GM19397 (cell line): ENCODE measurements around the gene SLC36A3.
A peak's percentile ranks its signal among the peaks of the same experiment; 100 is the strongest.
"Not testable (repeated sequence)": the region's sequence is repeated elsewhere in the genome, so short reads cannot be mapped to it uniquely, and the experiment has no call there.

Experiments used
- ATAC-seq: cut with Tn5 transposase; IDR thresholded peaks from one replicate; pipeline ENCODE4 v1.9.1; 2021; ENCODE audit warnings: mild to moderate bottlenecking, moderate library complexity; ENCODE audit not compliant: unreplicated experiment

The SLC36A3 gene

DNA sequence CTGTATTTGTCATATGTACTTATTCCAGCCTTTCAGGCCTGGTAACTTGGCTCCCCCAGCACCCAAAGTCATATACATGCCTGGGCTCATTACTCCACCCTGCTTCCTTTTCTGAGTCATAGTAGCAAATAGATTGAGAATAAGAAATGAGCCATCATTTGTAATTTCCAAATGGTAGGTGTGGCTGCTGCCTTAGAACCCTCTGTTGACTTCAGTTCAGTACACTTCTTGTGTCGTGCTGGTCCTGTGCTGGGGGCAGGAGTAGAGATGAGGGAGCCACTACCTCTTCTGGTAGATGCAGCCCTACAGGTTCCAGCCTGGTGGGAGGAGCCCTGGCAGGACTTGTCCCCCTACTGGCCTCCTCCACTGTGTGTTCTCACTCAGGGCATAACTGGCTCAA, 39.5 kb downstream of the SLC36A3 start:
- ATAC-seq: no peak

DNA sequence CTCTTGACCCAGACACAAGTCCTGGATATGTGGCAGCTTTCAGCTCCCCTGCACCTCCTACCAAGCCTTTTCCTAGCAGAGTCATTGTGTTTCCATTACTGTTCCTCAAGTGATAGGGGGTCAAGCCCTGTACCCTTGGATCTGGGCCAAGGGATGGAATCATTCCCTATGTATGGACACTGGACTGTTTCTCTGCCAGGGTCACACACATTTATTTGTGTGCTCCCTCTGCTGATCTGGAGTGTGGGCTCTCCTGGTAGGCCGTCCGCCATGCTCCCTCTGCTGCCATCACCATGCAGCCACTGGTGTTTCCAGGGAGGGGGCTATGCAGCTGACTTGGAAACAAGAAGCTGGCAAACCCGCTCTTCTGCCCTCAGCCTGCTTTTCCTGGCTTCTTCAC, 41.0 kb downstream of the SLC36A3 start:
- no peak for ATAC-seq

DNA sequence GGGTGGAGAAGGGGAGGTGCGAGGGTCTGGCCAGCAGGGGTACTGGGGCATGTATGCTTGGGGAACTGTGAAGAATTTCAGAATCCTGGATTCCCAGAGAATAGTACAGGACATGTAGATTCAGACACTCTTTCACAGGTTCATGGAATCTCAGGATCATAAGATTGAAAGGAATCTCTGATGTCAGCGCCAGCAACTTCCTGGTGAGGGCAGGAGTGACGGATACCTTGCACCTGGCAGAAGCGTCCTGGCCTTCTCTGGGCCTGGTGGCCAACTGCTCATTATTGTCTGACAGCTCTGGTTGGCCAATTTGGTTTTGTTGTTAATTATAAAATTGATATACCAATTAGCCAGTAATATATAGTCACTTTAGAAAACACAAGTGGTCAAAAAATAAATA, 43.6 kb downstream of the SLC36A3 start:
- no peak for ATAC-seq

DNA sequence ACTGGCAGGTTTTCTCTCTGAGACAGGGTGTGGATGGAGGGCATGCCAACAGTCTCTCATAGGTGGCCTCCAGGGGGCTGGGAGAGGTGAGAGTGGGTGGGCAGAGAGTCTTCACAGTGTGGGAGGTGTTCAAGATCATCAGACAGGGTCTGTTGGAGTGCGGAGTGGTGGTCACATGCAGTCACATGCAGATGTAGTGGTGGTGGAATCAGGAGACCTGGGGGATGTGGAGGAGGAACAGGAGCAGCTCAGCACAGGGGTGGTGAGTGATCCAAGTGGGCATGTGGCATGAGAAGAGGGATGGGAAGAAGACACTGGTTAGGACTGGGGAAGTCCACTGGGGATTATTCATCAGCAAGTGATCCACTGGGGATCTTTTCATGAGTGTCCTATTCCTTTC, 44.8 kb downstream of the SLC36A3 start:
- no peak for ATAC-seq

DNA sequence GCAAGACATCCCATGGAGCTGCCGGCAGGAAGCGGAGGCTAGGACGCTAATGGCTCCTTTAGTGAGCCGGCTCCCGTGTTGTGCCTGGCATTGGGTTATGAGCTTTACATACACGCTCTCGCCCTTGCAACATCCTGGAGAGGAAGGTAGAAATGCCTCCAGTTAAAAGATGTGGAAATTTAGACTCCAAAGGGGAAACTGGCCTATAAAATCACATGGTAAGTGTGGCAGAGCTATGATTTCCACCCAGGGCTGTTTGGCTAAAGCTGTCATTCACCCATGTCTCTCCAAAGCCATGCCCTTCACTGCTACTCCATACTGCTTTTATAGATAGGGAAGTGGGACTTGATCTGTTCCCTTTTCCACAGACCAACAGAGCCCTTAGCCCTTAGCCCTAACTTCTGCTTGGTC, 45.4 kb downstream of the SLC36A3 start:
- no peak for ATAC-seq

DNA sequence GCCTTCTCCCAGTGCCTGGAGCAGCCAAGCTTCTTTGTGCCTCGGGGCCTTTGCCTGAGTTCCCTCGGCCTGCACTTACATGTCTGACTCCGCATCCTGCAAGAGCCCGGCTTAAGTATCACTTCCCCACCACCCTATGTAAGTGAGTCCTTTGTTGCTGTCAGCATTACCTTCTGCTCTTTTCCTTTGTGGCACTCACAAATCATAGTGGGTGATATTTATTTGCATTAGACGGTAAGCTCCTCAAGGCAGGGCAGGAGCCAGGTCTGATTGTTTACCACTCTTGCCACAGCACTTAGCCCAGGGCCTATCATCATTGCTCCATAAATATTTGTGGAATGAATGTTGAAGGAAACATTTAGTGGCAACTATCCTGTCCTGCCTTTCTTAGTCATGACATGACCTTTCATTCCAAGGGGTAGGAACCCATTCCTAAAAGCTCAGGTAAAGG, 45.8 kb downstream of the SLC36A3 start:
- ATAC-seq: peak; percentile 19

DNA sequence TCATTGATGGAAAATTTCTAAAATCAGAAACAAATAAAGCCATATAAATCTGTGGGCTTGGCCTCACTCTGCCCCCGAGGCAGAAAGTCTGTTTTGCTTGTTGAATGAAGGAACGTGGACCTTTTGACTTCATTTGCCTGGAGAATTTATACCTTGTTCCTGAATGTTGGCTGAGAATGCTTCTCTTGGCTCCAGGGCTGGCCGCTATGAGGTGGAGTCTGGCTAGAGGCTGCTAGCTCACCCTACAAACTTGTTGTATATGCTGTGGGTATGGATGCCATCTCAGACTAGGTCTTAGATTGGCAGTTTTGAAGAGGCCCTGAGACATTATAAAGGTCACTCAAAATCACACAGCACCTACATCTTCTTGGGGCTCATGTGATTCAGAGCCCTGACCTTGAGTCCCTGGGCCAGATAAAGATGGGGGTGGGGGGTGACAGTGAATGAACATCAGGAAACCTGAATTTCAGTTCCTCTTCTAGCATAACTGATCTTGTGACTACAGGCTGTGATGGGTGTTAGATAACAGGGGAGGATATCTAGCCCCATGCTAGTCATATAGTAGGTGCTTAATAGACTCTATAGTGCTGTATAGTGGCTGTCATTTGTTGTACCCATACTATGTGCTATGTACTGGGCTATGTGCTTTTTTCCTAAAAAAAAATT, 47.8 kb downstream of the SLC36A3 start:
- peak; percentile 30 for ATAC-seq

DNA sequence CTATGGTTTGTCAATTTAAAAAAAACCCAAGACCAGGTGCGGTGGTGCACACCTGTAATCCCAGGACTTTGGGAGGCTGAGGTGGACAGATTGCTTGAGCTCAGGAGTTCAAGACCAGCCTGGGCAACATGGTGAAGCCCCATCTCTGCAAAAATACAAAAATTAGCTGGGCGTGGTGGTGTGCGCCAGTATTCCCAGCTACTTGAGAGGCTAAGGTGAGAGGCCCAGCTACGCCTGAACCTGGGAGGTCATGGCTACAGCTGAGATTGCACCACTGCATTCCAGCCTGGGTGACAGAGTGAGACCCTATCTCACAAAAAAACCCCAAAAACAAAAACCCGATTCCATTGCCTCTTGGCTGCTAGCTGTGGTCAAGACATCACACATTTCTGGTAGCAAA, 48.6 kb downstream of the SLC36A3 start:
- not testable (repeated sequence) for ATAC-seq

DNA sequence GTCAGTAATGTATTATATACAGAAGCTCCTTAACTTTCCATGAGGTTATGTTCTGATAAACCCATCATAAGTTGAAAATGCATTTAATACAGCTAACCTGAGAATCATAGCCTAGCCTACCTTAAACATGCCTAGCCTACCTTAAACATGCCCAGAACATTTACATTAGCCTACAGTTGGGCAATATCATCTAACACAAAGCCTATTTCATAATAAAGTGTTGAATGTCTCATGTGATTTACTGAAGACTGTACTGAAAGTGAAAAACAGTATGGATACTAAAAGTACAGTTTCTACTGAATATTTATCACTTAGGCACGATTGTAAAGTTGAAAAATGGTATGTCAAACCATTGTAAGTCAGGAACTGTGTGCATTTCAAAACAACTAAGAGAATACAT, 49.0 kb downstream of the SLC36A3 start:
- no peak for ATAC-seq

DNA sequence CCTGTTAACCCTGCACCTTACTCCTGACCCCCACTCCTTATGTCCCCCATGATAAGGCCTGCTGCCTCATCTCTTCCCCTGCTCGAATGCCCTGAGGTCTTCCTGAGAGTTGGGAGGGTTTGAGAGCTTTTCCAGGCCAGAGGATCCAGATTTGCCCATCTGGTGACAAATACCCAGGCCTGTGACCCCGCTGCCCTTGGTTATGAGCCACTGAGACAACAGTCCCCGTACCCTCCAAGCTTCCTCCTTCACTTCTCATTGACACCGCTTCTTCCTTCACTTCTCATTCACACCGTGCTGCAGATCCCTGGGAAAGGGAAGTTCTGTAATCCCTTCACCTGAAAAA, 50.0 kb downstream of the SLC36A3 start:
- ATAC-seq: no peak

DNA sequence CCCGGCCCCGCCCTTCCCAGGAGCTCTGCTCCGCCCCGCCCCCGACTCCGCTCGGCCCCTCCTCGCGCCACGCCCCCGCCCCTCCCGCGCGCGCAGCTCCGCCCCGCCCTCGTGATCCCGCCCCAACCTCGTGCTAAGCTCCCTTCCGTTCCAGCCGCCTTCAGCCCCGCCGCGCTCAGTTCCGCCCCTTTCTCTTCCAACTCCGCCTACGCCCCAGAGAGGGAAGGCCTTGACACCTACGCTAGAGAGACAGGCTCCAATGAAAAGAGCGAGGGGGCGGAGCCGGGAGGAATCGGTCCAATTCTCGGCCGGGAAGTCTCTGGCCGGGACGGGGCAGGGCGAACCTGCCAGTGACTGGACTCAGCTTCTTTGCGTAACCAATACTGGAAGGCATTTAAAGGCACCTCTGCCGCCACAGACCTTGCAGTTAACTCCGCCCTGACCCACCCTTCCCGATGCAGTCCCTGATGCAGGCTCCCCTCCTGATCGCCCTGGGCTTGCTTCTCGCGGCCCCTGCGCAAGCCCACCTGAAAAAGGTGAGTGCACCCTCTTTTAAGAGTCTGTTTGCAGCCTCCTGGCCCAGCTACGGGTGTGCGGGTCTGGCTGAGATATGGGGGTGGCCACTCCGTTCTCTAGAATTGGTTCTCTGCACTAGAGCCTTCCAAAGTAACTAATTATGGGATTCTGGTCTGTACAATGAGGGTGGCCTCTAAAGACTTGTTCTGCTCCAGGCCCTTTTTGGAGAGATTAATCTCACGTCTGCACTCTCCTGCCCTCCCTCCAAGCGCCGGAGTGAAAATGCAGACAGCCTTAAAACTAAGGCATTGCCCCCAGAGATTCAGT, 50.6 kb downstream of the SLC36A3 start, which contains the start of gene GM2A:
Gene GM2A, plus strand, starts transcription at position 424 of the 843 bp plus-strand sequence. Its CDS starts 32 bp downstream, at position 456.
- peak; percentile 89 for ATAC-seq

DNA sequence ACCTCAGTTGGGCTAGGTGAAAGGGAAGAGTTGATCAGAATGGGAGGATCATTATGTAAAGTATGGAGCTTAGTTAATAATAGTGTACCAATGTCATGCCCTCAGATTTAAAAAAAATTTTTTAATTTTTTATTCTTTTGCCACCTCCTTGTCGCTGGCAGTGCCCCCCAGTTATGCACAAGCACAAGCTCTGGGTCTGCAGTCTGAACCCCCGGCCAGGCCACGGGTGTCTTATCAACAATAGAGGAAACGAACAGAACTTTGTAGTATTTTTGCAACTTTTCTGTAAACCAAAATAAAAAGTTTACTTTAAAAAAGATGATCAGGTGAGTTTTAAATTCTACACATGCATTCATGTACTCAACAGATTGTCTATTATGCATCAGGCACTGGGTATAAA, 51.9 kb downstream of the SLC36A3 start:
- ATAC-seq: no peak

DNA sequence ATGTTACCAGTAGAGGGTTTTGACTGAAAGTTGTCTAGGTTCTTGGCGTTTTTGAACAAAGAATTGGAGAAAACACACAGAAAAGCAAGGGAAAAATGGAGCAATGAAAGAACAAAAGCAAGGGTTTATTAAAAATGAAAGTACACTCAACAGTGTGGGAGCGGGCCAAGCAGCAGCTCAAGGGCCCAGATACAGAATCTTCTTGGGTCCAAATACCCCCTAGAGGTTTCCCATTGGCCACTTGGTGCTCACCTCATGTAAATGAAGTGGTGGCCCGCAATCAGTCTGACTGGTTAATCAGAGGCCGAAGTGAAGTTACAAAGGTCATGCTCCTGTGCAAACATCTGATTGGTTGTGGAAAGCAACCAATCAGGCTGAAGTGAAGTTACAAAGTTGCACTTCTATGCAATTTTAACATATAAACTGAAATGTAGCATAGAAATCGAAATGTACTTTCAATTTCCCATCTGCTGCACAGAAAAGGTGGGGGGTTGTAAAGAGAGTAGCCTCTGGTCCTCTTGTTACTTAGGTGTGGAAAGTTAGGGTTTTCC, 52.5 kb downstream of the SLC36A3 start:
- no peak for ATAC-seq

DNA sequence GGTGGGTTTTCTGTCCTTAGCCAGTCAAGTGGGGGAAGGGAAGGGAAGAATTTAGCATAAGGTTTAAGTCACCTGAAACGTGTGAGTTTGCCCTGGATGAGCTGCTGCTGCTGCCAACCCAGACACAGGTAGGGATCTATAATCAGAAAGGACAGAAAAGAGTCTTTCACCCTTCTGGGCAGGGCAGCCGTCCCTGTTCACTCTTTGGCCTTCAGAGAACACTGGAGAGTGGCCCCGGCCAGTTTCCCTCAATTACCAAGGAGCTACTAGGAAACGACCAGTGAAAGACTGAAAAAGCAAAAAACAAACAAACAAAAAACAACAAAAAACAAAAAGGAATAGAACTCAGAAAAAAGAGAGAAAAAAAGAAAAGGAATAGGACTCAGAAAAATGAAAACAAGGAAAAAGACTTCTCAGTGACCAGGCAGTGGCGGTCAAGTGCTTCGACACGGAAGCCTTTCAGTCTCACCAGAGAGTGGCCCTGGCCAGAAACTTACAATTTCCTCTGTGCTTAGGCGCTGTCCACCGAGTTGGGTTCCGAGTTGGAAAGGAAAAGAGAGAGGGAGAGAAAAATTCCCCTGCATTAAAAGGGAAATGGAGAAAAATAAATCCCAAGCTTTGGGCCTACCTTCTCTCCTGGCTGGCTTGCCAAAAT, 53.1 kb downstream of the SLC36A3 start:
- no peak for ATAC-seq

DNA sequence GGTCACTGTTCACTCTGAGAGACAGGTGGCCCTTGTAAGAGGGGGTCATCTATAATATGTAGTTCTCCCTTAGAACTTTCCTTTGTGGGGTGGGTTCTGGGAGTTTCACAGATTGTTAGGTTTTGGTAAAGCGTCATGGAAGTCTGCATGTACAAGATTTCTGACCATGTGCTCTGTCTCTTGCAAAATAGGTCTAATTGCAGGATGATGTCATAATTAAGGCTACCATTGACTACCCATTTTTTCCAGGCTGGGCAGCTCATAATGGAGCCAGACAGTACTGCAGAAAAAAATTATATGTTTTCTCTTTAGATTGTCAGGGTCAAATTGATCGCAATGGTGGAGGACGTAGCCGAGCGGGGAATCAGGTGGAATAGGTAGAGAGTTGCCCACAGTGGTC, 54.3 kb downstream of the SLC36A3 start:
- ATAC-seq: no peak

DNA sequence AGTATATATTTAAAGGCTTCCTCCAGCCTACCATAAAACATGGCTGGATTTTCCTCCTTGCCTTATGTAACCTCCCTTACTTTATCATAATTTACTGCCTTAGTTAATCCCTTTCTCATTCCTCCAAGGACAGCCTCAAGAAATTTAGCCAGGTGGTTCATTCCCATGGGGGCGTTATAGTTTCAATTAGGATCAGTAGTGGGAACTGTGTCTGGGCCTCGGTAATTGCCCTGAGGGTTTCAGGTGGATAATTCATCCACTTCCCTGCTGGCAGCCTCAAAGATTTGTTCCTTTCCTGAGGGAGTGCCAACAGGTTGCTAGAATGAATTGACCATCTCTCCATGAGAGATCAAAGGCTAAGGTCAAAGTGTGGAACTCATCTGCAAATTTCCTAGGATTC, 54.9 kb downstream of the SLC36A3 start:
- no peak for ATAC-seq

DNA sequence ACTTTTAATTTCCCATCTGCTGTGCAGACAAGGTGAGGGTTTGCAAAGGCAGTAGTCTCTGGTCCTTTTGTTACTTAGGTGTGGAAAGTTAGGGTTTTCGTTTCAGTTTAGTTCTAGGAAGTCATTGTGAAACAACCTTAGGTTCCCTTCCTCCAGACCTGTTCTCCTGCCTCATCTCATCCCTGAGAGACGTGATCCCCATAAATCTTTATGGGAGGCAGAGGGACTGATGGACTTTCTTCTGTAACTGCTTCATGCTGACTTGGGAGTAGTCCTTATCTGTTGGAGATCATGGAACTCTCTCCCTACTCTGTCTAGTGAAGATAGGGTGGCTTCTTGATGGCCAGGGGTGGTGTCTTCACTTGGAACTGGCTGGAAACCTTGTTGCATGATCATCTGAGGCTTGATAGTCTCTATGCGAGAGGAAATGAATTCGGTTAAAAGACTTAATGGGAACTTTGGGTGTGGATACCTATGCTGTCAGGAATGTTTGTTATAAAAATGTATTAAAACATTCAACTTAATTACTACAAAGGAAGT, 57.8 kb downstream of the SLC36A3 start:
- no peak for ATAC-seq

DNA sequence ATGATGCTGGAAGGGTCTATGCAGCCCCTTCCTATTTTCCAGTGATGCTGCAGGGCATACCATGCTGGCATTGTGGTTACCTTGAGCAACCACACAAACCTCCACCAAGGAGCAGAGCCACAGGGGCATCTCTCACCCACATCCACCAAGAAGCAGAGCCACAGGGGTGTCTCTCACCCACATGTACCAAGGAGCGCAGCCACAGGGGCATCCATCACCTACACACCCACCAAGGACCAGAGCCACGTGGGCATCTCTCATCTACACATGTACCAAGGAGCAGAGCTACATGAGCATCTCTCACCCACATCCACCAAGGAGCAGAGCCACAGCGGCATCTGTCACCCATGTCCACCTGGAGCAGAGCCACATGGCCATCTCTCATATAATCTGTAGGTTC, 59.4 kb downstream of the SLC36A3 start:
- ATAC-seq: no peak

DNA sequence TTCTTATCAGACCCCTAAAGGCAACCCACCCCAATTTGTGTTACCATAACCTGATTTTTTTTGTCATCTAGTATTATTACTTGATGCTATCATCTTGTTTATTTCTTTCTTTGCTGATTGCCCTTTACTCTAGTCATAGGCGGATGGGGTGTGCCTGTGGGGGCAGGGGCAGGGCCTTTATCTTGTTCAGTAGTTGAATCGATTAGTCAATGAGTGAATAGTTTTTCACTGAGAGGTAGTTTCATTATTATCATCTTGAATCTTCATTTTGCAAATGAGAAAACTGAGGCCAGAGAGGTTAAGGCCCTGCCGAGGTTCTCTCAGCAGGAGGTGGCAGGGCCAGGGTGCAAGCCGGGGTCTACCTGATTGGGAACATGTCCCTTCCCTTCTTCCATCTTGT, 60.0 kb downstream of the SLC36A3 start:
- ATAC-seq: no peak

DNA sequence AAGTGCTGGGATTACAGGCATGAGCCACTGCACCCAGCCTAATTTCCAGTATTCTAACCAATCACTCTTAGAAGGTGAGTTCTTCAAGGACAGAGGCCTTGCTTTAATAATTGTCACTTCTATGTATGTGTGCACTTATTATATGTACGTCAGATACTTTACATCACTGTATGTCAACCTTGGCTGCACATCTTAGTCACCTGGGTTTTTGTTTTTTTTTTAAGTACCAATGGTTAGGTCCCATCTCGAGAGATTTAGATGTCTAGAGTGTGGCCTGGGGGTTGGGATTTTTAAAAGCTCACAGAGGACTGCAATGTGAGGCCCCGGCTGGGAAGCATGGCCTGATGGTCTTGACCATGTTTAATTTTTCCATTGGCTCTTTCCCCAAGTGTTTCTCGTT, 60.4 kb downstream of the SLC36A3 start:
- no peak for ATAC-seq

DNA sequence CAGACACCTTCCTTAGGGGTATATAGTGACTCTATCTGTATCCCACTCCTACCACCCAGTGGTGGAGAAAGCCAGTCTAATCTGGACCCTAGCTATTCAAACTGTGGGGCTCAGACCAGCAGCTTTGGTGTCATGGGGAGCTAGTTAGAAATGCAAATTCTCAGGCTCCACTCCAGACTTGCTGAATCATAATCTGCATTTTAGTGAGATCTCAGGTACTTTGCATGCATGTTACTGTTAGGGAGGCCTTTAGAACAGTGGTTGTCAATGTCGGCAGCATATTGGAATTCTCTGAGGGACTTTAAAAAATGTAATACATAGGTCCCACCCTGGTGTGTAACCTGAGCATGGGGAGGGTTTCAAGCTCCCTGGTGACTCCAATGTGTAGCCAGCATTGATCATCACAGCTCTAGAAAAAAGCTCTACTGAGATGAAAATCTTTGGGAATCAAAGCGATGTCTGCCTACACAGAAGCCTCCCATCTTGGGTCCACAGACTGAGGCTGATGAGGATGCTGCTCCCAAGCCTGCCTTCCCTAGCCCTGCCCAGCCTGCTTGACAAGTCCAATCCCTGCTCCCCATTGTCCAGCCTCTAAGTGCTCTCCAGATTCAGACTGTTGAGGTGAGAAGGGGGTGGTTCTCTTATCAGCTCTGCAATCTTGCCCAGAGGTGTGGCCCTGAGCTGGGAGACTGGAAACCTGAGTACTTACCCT, 62.5 kb downstream of the SLC36A3 start:
- ATAC-seq: no peak
